Measurements from ENCODE around the gene CLDN14. TPM values are rescaled to one million over a fixed set of nuclear protein-coding genes. Genes with fewer than 3 reads are reported as not detected.

The CLDN14 gene
- total and polyA plus RNA-seq, 10 donors: 0.13 to 0.94 (median 0.35) TPM; not detected in 4

DNA sequence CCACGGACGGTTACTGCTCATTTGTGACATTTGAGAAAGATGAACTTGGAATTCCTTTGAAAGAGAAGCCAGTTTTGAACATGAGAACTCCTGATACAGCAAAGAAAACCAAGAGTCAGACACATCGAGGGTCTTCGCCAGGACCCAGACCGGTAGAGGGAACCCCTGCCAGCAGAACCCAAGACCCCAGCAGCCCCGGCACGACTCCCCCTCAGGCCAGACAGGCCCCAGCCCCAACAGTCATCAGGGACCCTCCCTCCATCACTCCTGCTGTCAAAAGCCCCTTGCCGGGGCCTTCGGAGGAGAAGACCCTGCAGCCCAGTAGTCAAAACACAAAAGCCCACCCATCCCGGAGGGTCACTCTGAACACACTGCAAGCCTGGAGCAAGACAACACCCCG lies 67.0 kb downstream of the CLDN14 start:
- H3K4me1 ChIP-seq: no peaks in the 10 kb centered on the region
- TF ChIP-seq, protein P1, sequence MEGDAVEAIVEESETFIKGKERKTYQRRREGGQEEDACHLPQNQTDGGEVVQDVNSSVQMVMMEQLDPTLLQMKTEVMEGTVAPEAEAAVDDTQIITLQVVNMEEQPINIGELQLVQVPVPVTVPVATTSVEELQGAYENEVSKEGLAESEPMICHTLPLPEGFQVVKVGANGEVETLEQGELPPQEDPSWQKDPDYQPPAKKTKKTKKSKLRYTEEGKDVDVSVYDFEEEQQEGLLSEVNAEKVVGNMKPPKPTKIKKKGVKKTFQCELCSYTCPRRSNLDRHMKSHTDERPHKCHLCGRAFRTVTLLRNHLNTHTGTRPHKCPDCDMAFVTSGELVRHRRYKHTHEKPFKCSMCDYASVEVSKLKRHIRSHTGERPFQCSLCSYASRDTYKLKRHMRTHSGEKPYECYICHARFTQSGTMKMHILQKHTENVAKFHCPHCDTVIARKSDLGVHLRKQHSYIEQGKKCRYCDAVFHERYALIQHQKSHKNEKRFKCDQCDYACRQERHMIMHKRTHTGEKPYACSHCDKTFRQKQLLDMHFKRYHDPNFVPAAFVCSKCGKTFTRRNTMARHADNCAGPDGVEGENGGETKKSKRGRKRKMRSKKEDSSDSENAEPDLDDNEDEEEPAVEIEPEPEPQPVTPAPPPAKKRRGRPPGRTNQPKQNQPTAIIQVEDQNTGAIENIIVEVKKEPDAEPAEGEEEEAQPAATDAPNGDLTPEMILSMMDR (IDR thresholded peaks at IDR 0.05 in 8 of 11, conservative IDR thresholded peaks at IDR 0.05 in 3 of 11): no peak
- no peak for TF ChIP-seq POLR2A (IDR thresholded peaks at IDR 0.05)
- TF ChIP-seq POLR2AphosphoS5 (IDR thresholded peaks at IDR 0.05): no peak
- no peaks in the 10 kb centered on the region for H3K27me3 ChIP-seq (replicated peaks in 1 of 7)
- 94 to 97% (median 97%) methylated on average over 10 to 11 of the region's 11 CpGs for WGBS, 5 donors
- no peak overlapping the region for H3K4me3 ChIP-seq
- no peak for DNase-seq
- peaks cover 0 to 75% (median 16%) of the 10 kb centered on the region in 6 donors for H3K36me3 ChIP-seq
- no peaks in the 10 kb centered on the region for H3K9me3 ChIP-seq
- no peak overlapping the region for H3K27ac ChIP-seq
- intact Hi-C loops (cut with DNase I; ENCODE audit: low total_unique reads): no loop called here

DNA sequence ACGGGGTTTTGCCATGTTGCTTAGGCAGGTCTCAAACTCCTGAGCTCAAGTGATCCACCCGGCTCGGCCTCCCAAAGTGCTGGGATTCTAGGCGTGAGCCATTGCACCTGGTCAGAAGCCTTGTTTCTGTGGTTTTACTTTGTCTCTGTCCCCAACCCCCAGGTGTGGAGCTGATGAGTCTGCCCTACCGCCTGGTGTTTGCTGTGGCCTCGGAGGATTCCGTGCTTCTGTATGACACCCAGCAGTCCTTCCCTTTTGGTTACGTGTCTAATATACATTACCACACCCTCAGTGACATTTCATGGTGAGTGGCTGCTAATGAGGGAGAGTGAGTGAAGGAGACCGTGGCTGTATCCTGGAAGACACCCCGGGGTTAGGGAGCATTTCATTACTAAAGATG lies 68.6 kb downstream of the CLDN14 start:
- Histone ChIP-seq H3K27me3 (replicated peaks in 1 of 7) (no peaks in the 10 kb centered on the region), H3K4me1 (no peaks in the 10 kb centered on the region), H3K36me3 (peaks cover 0 to 66% (median 16%) of the 10 kb centered on the region in 6 donors), H3K4me3 (no peak overlapping the region), H3K9me3 (no peaks in the 10 kb centered on the region), H3K27ac (no peak overlapping the region)
- no peak for DNase-seq
- 90 to 99% (median 97%) methylated on average over 10 of the region's 10 CpGs for WGBS, 5 donors
- intact Hi-C loops (cut with DNase I; ENCODE audit: low total_unique reads): no loop called here
- TF ChIP-seq POLR2A (IDR thresholded peaks at IDR 0.05): no peak

Other genes starting within 250 kb of the CLDN14 start
- gene MORC3, start 159.9 kb downstream of the CLDN14 start, total RNA-seq: 10 to 100 TPM; 45.1 to 57.6 (median 52.6) TPM
- 10 to 100 TPM; 14.8 to 18.1 (median 15.5) TPM for gene MORC3, start 159.9 kb downstream of the CLDN14 start, polyA plus RNA-seq
- 1 to 10 TPM in 6 of 7 donors, under 1 TPM in 1; 0.51 to 3.7 (median 1.5) TPM for gene CHAF1B, start 94.7 kb downstream of the CLDN14 start, total RNA-seq
- 1 to 10 TPM in 2 of 3 donors, under 1 TPM in 1; 1.00 to 1.4 (median 1.2) TPM for gene CHAF1B, start 94.7 kb downstream of the CLDN14 start, polyA plus RNA-seq
- gene SIM2, start 219.0 kb upstream of the CLDN14 start, total RNA-seq: not detected
- not detected for gene SIM2, start 219.0 kb upstream of the CLDN14 start, polyA plus RNA-seq